RWPE1 (cell line): ENCODE measurements around the gene UBE2D2.
"Not testable (repeated sequence)": the region's sequence is repeated elsewhere in the genome, so short reads cannot be mapped to it uniquely, and the experiment has no call there.

ENCODE experiments used
- CTCF ChIA-PET: fragments of 350-600 bp; sonication (Branson Sonifier 250); formaldehyde crosslinking; extraction: SDS; loops from one replicate; lab custom pipeline; 2021; lab: Yijun Ruan, JAX
- POLR2A ChIA-PET: fragments of 400-600 bp; formaldehyde crosslinking; extraction: SDS; loops from one replicate; lab custom pipeline; 2020; ENCODE audit warnings: antibody characterized with exemption; ENCODE audit not compliant: low non-redundant PET; lab: Yijun Ruan, JAX
- DNase-seq: peaks from one replicate; pipeline ENCODE4 v3.0.0; 2012; ENCODE audit warnings: low spot score
- H3K27ac ChIP-seq: fragments of 450-650 bp; 2 replicates; pipeline ENCODE4 v1.5.1; 2017
- CTCF ChIP-seq: fragments of 450-650 bp; conservative IDR thresholded peaks from 2 replicates; pipeline ENCODE4 v1.5.1; 2017; ENCODE audit warnings: low read depth, mild to moderate bottlenecking

Gene UBE2D2

GRCh38 chr5:139531772-139532169 is 29.4 kb upstream of the UBE2D2 start:
- H3K27ac ChIP-seq, result no peak overlapping the region
- ChIA-PET POLR2A (no interaction called here), CTCF (no interaction called here)
- TF ChIP-seq CTCF, result no peak
- no peak for DNase-seq

GRCh38 chr5:139543423-139543991 is 17.6 kb upstream of the UBE2D2 start:
- DNase-seq, result no peak
- CTCF ChIA-PET, result interaction anchor here (0.6 kb wide), 2 partner anchors 9 to 67 kb away, joined by 3 to 8 read pairs; no protein-coding TSS in a partner anchor
- no peak overlapping the region for H3K27ac ChIP-seq
- POLR2A ChIA-PET, result no interaction called here
- no peak for TF ChIP-seq CTCF

GRCh38 chr5:139546593-139546992 is 14.5 kb upstream of the UBE2D2 start:
- CTCF ChIA-PET, POLR2A ChIA-PET, DNase-seq, H3K27ac ChIP-seq: not testable (repeated sequence)

GRCh38 chr5:139549162-139549894 is 11.8 kb upstream of the UBE2D2 start:
- POLR2A ChIA-PET, result interaction anchor here (0.6 kb wide), 1 partner anchor 13 kb away, joined by 3 read pairs; no protein-coding TSS in a partner anchor
- no peak for DNase-seq
- H3K27ac ChIP-seq, result no peak overlapping the region
- no peak for TF ChIP-seq CTCF
- CTCF ChIA-PET, result interaction anchor here (0.6 kb wide), 2 partner anchors 108 to 1533 kb away, joined by 3 to 5 read pairs; no protein-coding TSS in a partner anchor

GRCh38 chr5:139550051-139550872 is 10.9 kb upstream of the UBE2D2 start:
- not testable (repeated sequence) for DNase-seq, H3K27ac ChIP-seq
- ChIA-PET POLR2A (interaction anchor here (0.6 kb wide), 1 partner anchor 12 kb away, joined by 3 read pairs; no protein-coding TSS in a partner anchor), CTCF (interaction anchor here (0.8 kb wide), 1 partner anchor 86 kb away, joined by 3 read pairs; no protein-coding TSS in a partner anchor)

- no peak for DNase-seq
- ChIA-PET CTCF (interaction anchor here (0.8 to 1.2 kb wide), 2 partner anchors 85 to 155 kb away, joined by 3 read pairs; no protein-coding TSS in a partner anchor), POLR2A (no interaction called here)
- TF ChIP-seq CTCF, result no peak
- no peak overlapping the region for H3K27ac ChIP-seq
Measured at GRCh38 chr5:139551191-139551889, 9.8 kb upstream of the UBE2D2 start.
